B cell (primary cell): ENCODE results near the gene RFC1. TPM values are rescaled to one million over a fixed set of nuclear protein-coding genes. Genes with fewer than 3 reads are reported as not detected.

Experiments used
- ATAC-seq: fragments of 200-7000 bp; cut with Tn5 transposase; one replicate; pipeline ENCODE4 v1.10.0; 2021; ENCODE audit warnings: low read depth, mild to moderate bottlenecking, moderate number of reproducible peaks, moderate library complexity
- CTCF ChIA-PET: fragments of 350-600 bp; sonication (Branson Sonifier 250); formaldehyde crosslinking; loops from one replicate; lab custom pipeline; 2021; ENCODE audit warnings: antibody characterized with exemption, inconsistent platforms; lab: Charles Lee
- POLR2A ChIA-PET: fragments of 350-600 bp; sonication (Branson Sonifier 250); formaldehyde crosslinking; loops from one replicate; lab custom pipeline; 2021; ENCODE audit warnings: antibody characterized with exemption; lab: Charles Lee
- DNase-seq: peaks from one replicate; pipeline ENCODE4 v3.0.0; 2013
- H2AFZ ChIP-seq: 2 replicates; pipeline ENCODE4 v1.6.1; 2012; ENCODE audit warnings: mild to moderate bottlenecking, low read depth, low read length; ENCODE audit not compliant: insufficient read depth, poor library complexity, severe bottlenecking
- H3K27ac ChIP-seq, 2 donors: 1 replicate in 1 of 2; 2 replicates in 1 of 2; pipeline ENCODE4 v1.5.1; 2012 to 2013; ENCODE audit warnings: low read length in 2 of 2, mild to moderate bottlenecking in 2 of 2, moderate library complexity in 1 of 2
- H3K27me3 ChIP-seq, 4 experiments: fragments of 200-600 bp in 1 of 4; sonication (generic) in 1 of 4; replicated peaks in 1 of 4; 1 replicate in 2 of 4; 2 replicates in 2 of 4; pipeline versions ENCODE4 v1.6.1 to v1.7.0; 2013 to 2016; ENCODE audit warnings: low read length in 3 of 4, mild to moderate bottlenecking in 2 of 4, mixed read lengths in 1 of 4, moderate library complexity in 1 of 4; ENCODE audit not compliant: insufficient read depth in 4 of 4, control insufficient read depth in 3 of 4; ENCODE audit errors: control extremely low read depth in 1 of 4
- H3K36me3 ChIP-seq, 2 experiments: replicated peaks in 1 of 2; 1 replicate in 1 of 2; 2 replicates in 1 of 2; pipeline versions ENCODE4 v1.6.1 to v1.7.1; 2013; ENCODE audit warnings: low read length in 1 of 2; ENCODE audit not compliant: insufficient read depth in 2 of 2, control insufficient read depth in 1 of 2; ENCODE audit errors: control extremely low read depth in 1 of 2, extremely low read depth in 1 of 2
- H3K4me1 ChIP-seq, 2 donors: fragments of 200-600 bp in 1 of 2; sonication (generic) in 1 of 2; 1 replicate in 1 of 2; 2 replicates in 1 of 2; pipeline versions ENCODE4 v1.5.1 to v1.6.1; 2013 to 2017; ENCODE audit warnings: low read length in 2 of 2; ENCODE audit not compliant: control insufficient read depth in 2 of 2, insufficient read depth in 2 of 2
- H3K4me2 ChIP-seq: replicated peaks from 2 replicates; pipeline ENCODE3; 2012; ENCODE audit warnings: mild to moderate bottlenecking, low read depth, low read length; ENCODE audit not compliant: poor library complexity, severe bottlenecking
- H3K4me3 ChIP-seq, 5 experiments: fragments of 200-600 bp in 1 of 5; sonication (generic) in 1 of 5; 1 replicate in 3 of 5; 2 replicates in 2 of 5; pipeline versions ENCODE4 v1.5.1 to v1.7.0; 2011 to 2016; ENCODE audit warnings: low read length in 4 of 5, mild to moderate bottlenecking in 4 of 5, low read depth in 2 of 5, control low read depth in 1 of 5, moderate library complexity in 1 of 5; ENCODE audit not compliant: insufficient read depth in 1 of 5; ENCODE audit errors: control extremely low read depth in 1 of 5, extremely low read depth in 1 of 5
- H3K79me2 ChIP-seq: fragments of 200-600 bp; sonication (generic); one replicate; pipeline ENCODE4 v1.6.0; 2016; ENCODE audit warnings: low read length; ENCODE audit not compliant: control insufficient read depth, insufficient read depth
- H3K9ac ChIP-seq: fragments of 200-600 bp; sonication (generic); 2 replicates; pipeline ENCODE4 v1.6.1; 2017; ENCODE audit warnings: mild to moderate bottlenecking, low read length, moderate library complexity
- H3K9me3 ChIP-seq, 3 donors: one replicate each; pipeline versions ENCODE4 v1.6.1 to v1.7.1; 2013; ENCODE audit warnings: low read length in 2 of 3; ENCODE audit not compliant: control insufficient read depth in 2 of 3, insufficient read depth in 1 of 3; ENCODE audit errors: control extremely low read depth in 1 of 3
- H4K20me1 ChIP-seq: 2 replicates; pipeline ENCODE4 v1.6.0; 2012; ENCODE audit warnings: mild to moderate bottlenecking, low read length; ENCODE audit not compliant: insufficient read depth, control insufficient read depth, poor library complexity, severe bottlenecking
- H3K27ac Mint-ChIP-seq: one replicate; pipeline ENCODE4 v1.8.0; 2021; ENCODE audit warnings: mixed read lengths
- H3K27me3 Mint-ChIP-seq: one replicate; pipeline ENCODE4 v1.8.0; 2021; ENCODE audit warnings: mixed read lengths
- H3K4me1 Mint-ChIP-seq: one replicate; pipeline ENCODE4 v1.8.0; 2021; ENCODE audit warnings: mixed read lengths
- H3K4me3 Mint-ChIP-seq: one replicate; pipeline ENCODE4 v1.8.0; 2021; ENCODE audit warnings: mixed read lengths
- H3K9me3 Mint-ChIP-seq: one replicate; pipeline ENCODE4 v1.8.0; 2022; ENCODE audit warnings: mixed read lengths; ENCODE audit not compliant: insufficient read depth
- EZH2 ChIP-seq: IDR thresholded peaks from 2 replicates; pipeline ENCODE4 v1.6.1; 2012; ENCODE audit warnings: borderline replicate concordance, low read depth, mild to moderate bottlenecking, moderate library complexity, low read length; ENCODE audit not compliant: insufficient read depth, poor library complexity, severe bottlenecking
- WGBS: methylation state at CpG from one replicate; pipeline ENCODE4 v1.1.5; 2013; ENCODE audit warnings: missing lambda C conversion rate; ENCODE audit not compliant: insufficient coverage; 5-methylcytosine and 5-hydroxymethylcytosine counted together
- intact Hi-C: fragments of 100-400 bp; cut with micrococcal nuclease; formaldehyde crosslinking; loops from one replicate; pipeline ENCODE4 v1.10.0; 2022
- polyA plus RNA-seq: library from polyadenylated mRNA; depleted of rRNA; stranded (reverse); fragments of >200 nt; gene quantifications from 2 replicates; pipeline ENCODE4 v1.2.3, GENCODE V29; 2012
- total RNA-seq, 2 donors: library from RNA; stranded (reverse); fragments of 120-200 nt in 1 of 2; gene quantifications; 1 replicate in 1 of 2; 2 replicates in 1 of 2; pipeline versions ENCODE4 v1.2.3 to v1.2.4, GENCODE V29; 2013 to 2022
- TF ChIP-seq, protein P1 (sequence below): fragments of 200-600 bp; IDR thresholded peaks from one replicate; pipeline ENCODE4 v1.8.0; 2022; ENCODE audit warnings: antibody characterized with exemption, mild to moderate bottlenecking

The RFC1 gene
- total and polyA plus RNA-seq, 2 donors (not counting 1 experiment from before 2014, with no cell fraction given) = 14.9 to 55.1 TPM

DNA sequence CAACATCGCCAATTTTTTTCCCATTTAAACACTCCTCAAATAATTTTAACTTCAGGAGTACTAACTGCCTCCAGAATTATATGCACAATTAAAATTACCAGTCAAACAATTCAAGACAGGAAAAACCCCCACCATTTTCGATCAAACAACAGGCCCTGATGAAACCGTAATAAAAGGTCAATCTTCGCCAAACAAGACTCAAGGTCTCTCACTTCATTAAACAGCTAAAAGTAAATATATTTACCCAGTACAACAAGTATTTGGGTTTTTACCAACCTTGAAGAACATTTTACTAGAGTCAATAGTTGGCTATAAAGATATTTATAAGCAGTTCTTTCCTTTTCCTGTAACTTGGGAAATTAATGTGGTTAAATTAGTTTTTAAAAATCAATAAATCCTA, 28.3 kb downstream of the RFC1 start:
- WGBS = 100% methylated on average over 1 of the region's 4 CpGs
- ChIA-PET CTCF (no interaction called here), POLR2A (no interaction called here)
- Mint-ChIP-seq H3K27me3 (no peaks in the 10 kb centered on the region), H3K27ac (no peak overlapping the region), H3K9me3 (no peaks in the 10 kb centered on the region), H3K4me1 (peaks cover 2% of the 10 kb centered on the region), H3K4me3 (no peak overlapping the region)
- H3K9me3 ChIP-seq = no peaks in the 10 kb centered on the region
- no peak overlapping the region for H3K4me2 ChIP-seq
- H3K79me2 ChIP-seq = peaks cover 71% of the 10 kb centered on the region
- DNase-seq = no peak
- TF ChIP-seq EZH2 = no peak
- TF ChIP-seq, protein P1, sequence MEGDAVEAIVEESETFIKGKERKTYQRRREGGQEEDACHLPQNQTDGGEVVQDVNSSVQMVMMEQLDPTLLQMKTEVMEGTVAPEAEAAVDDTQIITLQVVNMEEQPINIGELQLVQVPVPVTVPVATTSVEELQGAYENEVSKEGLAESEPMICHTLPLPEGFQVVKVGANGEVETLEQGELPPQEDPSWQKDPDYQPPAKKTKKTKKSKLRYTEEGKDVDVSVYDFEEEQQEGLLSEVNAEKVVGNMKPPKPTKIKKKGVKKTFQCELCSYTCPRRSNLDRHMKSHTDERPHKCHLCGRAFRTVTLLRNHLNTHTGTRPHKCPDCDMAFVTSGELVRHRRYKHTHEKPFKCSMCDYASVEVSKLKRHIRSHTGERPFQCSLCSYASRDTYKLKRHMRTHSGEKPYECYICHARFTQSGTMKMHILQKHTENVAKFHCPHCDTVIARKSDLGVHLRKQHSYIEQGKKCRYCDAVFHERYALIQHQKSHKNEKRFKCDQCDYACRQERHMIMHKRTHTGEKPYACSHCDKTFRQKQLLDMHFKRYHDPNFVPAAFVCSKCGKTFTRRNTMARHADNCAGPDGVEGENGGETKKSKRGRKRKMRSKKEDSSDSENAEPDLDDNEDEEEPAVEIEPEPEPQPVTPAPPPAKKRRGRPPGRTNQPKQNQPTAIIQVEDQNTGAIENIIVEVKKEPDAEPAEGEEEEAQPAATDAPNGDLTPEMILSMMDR = no peak
- H3K27ac ChIP-seq = no peak overlapping the region
- no peak overlapping the region for H3K4me3 ChIP-seq
- H3K27me3 ChIP-seq = no peaks in the 10 kb centered on the region
- intact Hi-C loops = no loop called here
- peaks cover 14% of the 10 kb centered on the region for H4K20me1 ChIP-seq
- peaks cover 4 to 18% of the 10 kb centered on the region in 2 experiments for H3K36me3 ChIP-seq
- H2AFZ ChIP-seq = no peak overlapping the region
- no peaks in the 10 kb centered on the region for H3K4me1 ChIP-seq
- H3K9ac ChIP-seq = no peak overlapping the region
- no peak for ATAC-seq

DNA sequence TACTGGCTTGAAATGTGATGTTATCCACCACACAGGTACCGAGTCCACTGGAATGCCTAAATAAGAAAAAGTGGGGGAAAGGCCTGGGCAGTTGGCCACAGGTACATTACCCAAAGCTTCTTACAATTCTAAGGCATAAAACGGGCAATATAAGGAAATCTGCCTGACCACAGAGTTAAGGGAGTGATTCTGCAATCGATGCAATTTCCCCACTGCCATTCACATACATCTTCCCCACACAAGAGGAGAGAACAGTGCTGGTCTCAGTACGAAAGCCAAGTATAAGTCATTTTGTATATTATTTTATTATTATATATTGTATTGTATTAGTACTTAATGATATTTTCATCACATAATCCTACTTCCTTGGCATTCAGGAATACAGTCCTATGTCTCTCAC, 30.6 kb downstream of the RFC1 start:
- ATAC-seq (no peak), DNase-seq (no peak)
- ChIA-PET POLR2A (no interaction called here), CTCF (no interaction called here)
- no CpG with 5 or more reads among the region's 4 CpGs for WGBS
- H2AFZ ChIP-seq = no peak overlapping the region
- H3K4me1 ChIP-seq = no peaks in the 10 kb centered on the region
- H3K4me1 Mint-ChIP-seq = peaks cover 6% of the 10 kb centered on the region
- peaks cover 72% of the 10 kb centered on the region for H3K79me2 ChIP-seq
- peaks cover 16% of the 10 kb centered on the region for H4K20me1 ChIP-seq
- TF ChIP-seq, protein P1 = no peak
- no peak for TF ChIP-seq EZH2
- H3K9ac ChIP-seq = no peak overlapping the region
- peaks cover 0 to 5% of the 10 kb centered on the region in 2 experiments for H3K36me3 ChIP-seq
- no peaks in the 10 kb centered on the region for H3K27me3 Mint-ChIP-seq
- no peak overlapping the region for H3K27ac Mint-ChIP-seq
- no peak overlapping the region for H3K27ac ChIP-seq
- no peaks in the 10 kb centered on the region for H3K9me3 ChIP-seq
- H3K4me3 ChIP-seq = no peak overlapping the region
- H3K27me3 ChIP-seq = no peaks in the 10 kb centered on the region
- no peaks in the 10 kb centered on the region for H3K9me3 Mint-ChIP-seq
- no peak overlapping the region for H3K4me2 ChIP-seq
- H3K4me3 Mint-ChIP-seq = no peak overlapping the region
- intact Hi-C loops = no loop called here
